Stimulated activated CD4-positive, alpha-beta T cell treated with anti-CD3 and anti-CD28 coated beads, TNF-alpha, amount 100 ng/mL, for 4 hours (primary cell): ENCODE data around the gene ADGRD1.
"Not testable (repeated sequence)": the region's sequence is repeated elsewhere in the genome, so short reads cannot be mapped to it uniquely, and the experiment has no call there.

Experiments used
- DNase-seq, 3 experiments: peaks; one replicate each; pipeline ENCODE4 v3.0.0-alpha.2; 2020; ENCODE audit warnings: low read depth in 3 of 3

The ADGRD1 gene

DNA sequence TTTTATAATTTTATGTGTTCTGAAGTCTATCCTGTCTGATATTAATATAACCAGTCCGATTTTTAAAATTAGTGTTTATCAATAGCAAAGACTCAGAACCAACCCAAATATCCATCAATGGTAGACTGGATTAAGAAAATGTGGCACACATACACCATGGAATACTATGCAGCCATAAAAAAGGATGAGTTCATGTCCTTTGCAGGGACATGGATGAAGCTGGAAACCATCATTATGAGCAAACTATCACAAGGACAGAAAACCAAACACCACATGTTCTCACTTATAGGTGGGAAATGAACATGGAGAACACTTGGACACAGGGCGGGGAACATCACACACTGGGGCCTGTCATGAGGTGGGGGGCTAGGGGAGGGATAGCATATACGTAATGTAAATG, 16.2 kb upstream of the ADGRD1 start:
- not testable (repeated sequence) for DNase-seq

DNA sequence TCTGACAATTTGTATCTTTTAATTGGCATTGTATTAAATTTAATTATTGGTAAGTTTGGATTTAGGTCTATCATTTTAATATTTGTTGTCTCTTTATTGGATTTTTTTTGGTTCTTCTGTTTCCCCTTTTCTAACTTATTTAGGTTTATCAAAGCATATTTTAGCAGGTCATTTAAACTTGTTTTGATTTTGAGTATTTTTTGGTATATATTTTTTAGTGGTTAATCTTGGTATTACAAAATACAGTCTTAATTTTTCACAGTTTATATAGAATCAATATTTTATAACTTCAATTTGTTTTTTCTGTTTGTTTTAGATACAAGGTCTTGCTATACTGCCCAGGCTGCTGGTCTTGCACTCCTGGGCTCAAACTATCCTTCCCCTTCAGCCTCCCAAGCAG, 15.5 kb upstream of the ADGRD1 start:
- DNase-seq, result no peak

GRCh38 chr12:130944878-130945277, 8.8 kb upstream of the ADGRD1 start:
- no peak for DNase-seq

GRCh38 chr12:130945786-130946492, 7.8 kb upstream of the ADGRD1 start:
- no peak for DNase-seq

DNA sequence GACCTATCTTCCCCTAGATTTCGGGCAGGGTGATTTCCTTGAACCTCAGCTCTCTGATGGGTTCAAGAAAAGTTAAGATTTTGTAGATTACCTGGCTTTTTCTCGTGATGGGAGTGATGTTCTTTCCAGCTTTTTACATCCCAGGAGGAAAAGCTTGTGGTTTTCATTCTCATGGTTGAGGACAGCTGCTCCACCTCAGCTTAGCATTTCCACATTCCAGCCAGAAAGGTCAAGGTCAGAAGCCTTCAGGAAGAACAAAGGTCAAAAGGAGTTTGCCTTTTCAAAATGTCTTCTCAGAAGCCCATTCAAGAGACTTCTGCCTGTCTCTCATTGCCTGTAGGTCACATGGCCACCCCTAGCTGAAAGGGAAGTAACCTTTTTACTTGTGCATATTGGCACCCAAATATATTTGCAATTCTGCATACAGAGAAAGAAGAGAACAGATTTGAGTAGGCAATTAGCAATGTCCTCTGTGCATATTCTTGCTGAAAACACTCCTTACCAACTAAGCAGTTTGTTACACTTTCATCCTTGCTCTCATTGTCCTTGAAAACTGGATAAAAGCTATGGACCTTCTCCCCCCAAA, 6.6 kb upstream of the ADGRD1 start:
- DNase-seq, result no peak

- DNase-seq, result no peak
Observed at GRCh38 chr12:130948136-130948535, 5.6 kb upstream of the ADGRD1 start.

DNA sequence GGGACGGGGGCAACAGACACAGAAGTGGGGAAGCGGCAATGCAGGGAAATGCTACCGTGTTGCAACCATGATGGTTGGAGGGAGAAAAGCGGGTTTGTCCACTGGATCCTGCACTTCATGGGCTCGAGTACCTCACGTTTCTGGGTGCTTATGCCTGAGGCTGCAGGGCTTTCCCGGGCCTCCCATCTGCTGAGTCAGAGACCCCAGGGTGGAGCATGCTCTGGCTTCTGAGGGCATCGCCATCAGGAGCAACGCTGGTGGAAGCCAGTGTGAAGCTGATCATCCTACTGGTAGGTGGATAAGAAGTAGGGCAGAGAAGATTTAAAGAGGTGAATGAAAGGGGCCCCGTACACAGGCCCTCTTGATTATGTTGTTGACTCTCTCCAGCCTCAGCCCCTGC, 5.0 kb upstream of the ADGRD1 start:
- DNase-seq, result no peak

- DNase-seq, result no peak
Observed at GRCh38 chr12:130949806-130950205, 3.9 kb upstream of the ADGRD1 start.

DNA sequence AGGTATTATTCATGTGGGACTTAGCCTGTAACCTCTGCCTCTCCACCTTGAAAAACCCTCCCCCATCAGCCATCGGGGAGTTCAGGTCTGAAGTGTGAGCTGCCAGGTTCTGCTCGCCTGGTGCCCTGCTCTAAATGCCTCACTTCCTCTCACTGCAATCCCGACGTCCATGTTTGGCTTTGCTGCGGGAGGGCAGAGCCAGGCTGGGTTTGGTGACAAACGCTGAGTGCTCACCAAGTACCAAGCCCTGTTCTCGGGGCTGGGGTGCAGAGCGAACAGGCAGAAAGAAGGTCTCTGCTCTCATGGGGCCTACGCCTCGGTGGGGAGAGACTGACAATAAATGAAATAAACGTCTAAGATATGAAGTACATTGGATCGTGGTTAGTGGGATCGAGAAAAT, 2.1 kb upstream of the ADGRD1 start:
- no peak for DNase-seq

GRCh38 chr12:130952171-130952954, 1.3 kb upstream of the ADGRD1 start:
- DNase-seq, result no peak

- DNase-seq, result no peak
Observed at GRCh38 chr12:130954544-130954831, 781 bp downstream of the ADGRD1 start.

- DNase-seq, result no peak
Observed at GRCh38 chr12:130955238-130955816, 1.6 kb downstream of the ADGRD1 start.

DNA sequence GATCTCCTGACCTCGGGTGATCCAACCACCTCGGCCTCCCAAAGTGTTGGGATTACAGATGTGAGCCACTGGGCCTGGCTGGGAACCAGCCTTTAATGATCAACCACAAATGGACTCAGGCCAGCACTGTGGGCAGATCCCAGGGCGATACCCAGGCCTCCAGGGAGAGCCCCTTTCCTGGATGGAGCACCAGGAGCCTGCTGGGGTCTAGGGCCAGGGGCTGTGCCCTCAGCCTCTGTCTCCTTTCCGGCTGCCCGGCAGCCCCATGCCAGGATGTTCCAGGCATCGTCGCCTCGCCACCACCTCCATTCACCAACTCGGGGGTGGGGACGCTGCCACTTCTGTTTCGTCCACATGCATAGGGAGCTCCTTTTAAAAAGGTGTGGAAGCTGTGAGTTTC, 2.3 kb downstream of the ADGRD1 start:
- no peak for DNase-seq

- DNase-seq, result no peak
Observed at GRCh38 chr12:130956456-130957303, 3.0 kb downstream of the ADGRD1 start.

DNA sequence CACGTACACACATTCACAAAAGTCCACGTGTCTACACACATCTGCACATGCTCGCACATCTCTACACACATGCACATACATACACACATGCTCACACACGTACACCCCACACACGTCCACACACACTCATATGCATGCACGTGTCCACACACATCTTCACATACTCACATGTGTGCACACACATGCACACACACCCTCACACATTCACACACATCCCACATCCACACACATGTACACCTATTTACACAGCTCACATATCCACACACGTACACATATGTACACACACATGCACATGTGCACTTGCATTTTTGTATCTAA, 3.6 kb downstream of the ADGRD1 start:
- no peak for DNase-seq

DNA sequence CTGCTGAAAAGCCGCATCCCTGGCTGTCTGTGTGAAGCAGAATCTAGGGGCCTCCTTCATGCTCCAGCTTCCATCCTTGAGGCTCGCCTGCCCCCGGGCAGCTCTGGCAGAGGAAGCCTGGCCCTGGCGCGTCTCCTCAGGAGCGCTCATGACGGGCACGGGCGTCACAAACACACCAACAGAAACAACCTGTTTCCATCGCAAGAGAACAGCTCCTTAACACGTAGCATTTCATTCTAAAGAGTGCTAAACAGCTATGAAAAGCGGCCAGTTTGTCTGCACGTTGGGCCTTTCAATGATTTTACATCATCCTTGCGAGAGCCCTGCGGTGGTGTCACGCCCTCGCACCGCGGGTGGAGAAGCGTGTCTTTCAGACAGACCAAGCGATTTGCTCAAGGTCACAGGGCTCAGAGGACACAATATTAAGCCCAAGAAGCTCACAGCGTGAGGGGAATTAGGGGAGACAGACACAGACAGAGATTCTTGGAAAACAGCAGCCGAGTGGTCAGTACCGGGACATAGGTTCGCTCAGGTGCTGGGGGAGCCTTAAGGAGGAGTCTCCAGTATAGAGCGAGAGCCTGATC, 4.9 kb downstream of the ADGRD1 start:
- DNase-seq, result no peak

DNA sequence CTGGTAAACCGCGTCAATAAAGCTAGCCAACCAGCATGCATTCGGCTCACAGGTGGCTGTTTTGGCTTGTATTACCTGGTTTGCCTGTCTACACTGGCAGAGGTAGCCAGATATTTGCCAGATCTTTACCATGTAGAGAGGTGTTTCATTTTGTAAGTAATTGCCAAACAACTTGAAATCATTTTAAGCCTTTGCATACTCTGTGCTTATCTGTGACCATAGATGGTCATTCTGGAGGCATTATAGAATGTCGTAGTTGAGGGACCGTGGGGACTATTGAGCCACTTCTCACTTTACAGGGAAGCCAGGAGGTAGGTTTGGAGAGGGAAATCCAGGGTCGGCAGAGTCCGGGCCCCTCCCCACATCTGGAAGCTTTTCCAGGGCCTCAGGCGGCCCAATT, 5.9 kb downstream of the ADGRD1 start:
- no peak for DNase-seq

- DNase-seq, result no peak
Observed at GRCh38 chr12:130960058-130960457, 6.4 kb downstream of the ADGRD1 start.

DNA sequence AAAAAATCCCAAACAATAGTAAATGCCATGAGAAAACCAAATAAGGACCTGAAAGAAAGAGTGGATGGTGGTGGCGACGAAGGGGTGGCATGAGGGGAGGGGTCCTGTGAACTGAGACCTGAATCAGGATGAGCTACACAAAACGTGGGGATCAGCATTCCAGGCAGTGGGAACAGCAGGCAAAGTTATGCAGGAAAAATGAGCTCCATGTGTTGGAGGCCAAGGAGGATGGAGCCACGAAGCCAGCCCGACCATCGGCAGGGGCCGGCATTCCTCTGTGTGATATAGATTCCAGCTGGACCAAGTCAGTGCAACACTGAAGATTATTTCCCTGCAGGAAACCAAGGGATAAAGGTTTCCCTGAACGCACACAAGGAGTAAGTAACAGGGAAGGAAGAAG, 7.1 kb downstream of the ADGRD1 start:
- no peak for DNase-seq

GRCh38 chr12:130961921-130962451, 8.3 kb downstream of the ADGRD1 start:
- no peak for DNase-seq

GRCh38 chr12:130965214-130965613, 11.5 kb downstream of the ADGRD1 start:
- DNase-seq, result no peak

DNA sequence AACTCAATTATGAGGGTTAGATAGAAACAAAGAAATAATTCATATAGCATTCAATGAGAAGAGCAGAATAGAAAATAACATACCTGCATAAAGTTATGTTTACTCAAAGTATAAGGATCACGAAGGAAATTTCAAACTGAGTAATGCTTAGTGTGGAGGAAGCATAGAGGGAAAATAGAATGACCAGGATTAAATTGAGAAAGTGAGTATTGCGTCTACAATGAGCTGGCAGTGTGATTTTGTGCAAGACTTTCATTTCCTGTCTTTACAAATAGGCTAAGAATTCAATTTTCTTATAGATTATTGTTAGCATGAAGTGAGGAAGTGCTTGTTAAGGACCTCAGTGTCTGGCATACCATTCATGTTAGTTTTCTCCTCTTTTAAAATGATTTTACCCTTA, 12.0 kb downstream of the ADGRD1 start:
- no peak for DNase-seq
